ENCODE results near the gene ARHGAP45. TPM values are rescaled to one million over a fixed set of nuclear protein-coding genes. Genes with fewer than 3 reads are reported as not detected.

Gene ARHGAP45
- polyA plus RNA-seq, 2 of the 4 experiments (the other 2 are of a cell fraction), result 1.2 to 1.9 TPM

GRCh38 chr19:1070576-1070930, 3.6 kb downstream of the ARHGAP45 start:
- no peaks in the 10 kb centered on the region for H3K9me3 ChIP-seq
- CTCF ChIA-PET, result interaction anchor here (0.9 to 2.7 kb wide), 4 partner anchors 10 to 137 kb away, joined by 3 to 13 read pairs (median 4); no protein-coding TSS in a partner anchor
- TF ChIP-seq BHLHE40 (IDR thresholded peaks at IDR 0.05; ENCODE audit: low read depth, low read length), result no peak
- TF ChIP-seq BCL3 (IDR thresholded peaks at IDR 0.05), result no peak
- peaks cover 31% of the 10 kb centered on the region for H3K4me1 ChIP-seq
- ATAC-seq (no peak), DNase-seq (ENCODE audit: low read depth in 1 of 2, low spot score in 1 of 2) (no peak), FAIRE-seq (no peak)
- H3K27ac ChIP-seq, result no peak overlapping the region
- WGBS (ENCODE audit: missing lambda C conversion rate), result 92% methylated on average over 19 of the region's 21 CpGs
- POLR2A ChIA-PET, result no interaction called here
- no peak overlapping the region for H3K4me3 ChIP-seq
- H3K4me2 ChIP-seq, result no peak overlapping the region

- Histone ChIP-seq H3K9me3 (no peaks in the 10 kb centered on the region), H3K4me2 (no peak overlapping the region), H3K4me3 (no peak overlapping the region), H3K4me1 (peaks cover 28% of the 10 kb centered on the region), H3K27ac (no peak overlapping the region)
- POLR2A ChIA-PET, result no interaction called here
- DNase-seq (ENCODE audit: low read depth in 1 of 2, low spot score in 1 of 2) (no peak), ATAC-seq (no peak), FAIRE-seq (no peak)
- 91% methylated on average over 12 of the region's 99 CpGs for WGBS (ENCODE audit: missing lambda C conversion rate)
- no peak for TF ChIP-seq NFE2L2 (conservative IDR thresholded peaks at IDR 0.05; ENCODE audit: low read length)
- TF ChIP-seq MAZ (IDR thresholded peaks at IDR 0.05; ENCODE audit: borderline replicate concordance, low read depth, low read length), result no peak
- CTCF ChIA-PET, result interaction anchor here (0.8 to 2.7 kb wide), 7 partner anchors 14 to 168 kb away, joined by 3 to 13 read pairs (median 3); no protein-coding TSS in a partner anchor
These were observed 4.2 kb downstream of the ARHGAP45 start for GRCh38 chr19:1070931-1071791.

- TF ChIP-seq CEBPB (IDR thresholded peaks at IDR 0.05) (no peak), HOXB13 (CRISPR knock-in tag; IDR thresholded peaks at IDR 0.05; ENCODE audit: low read depth) (no peak), ZFP36 (IDR thresholded peaks at IDR 0.05; ENCODE audit: borderline replicate concordance, partially characterized antibody) (peak; percentile 86), KDM1A (IDR thresholded peaks at IDR 0.05; ENCODE audit: low read depth) (peak; percentile 95), HDAC2 (IDR thresholded peaks at IDR 0.05) (peak; percentile 57; the same call in 1 of the 2 replicates)
- Histone ChIP-seq H3K4me1 (peaks cover 15% of the 10 kb centered on the region), H3K4me3 (no peak overlapping the region), H3K27ac (no peak overlapping the region), H3K4me2 (no peak overlapping the region), H3K9me3 (no peaks in the 10 kb centered on the region)
- WGBS (ENCODE audit: missing lambda C conversion rate), result 85% methylated on average over 11 of the region's 11 CpGs
- ChIA-PET CTCF (interaction anchor here (0.8 to 2.7 kb wide), 4 partner anchors 8 to 167 kb away, joined by 3 to 13 read pairs (median 4); no protein-coding TSS in a partner anchor), POLR2A (interaction anchor here (0.5 kb wide), 1 partner anchor 24 kb away, joined by 3 read pairs; no protein-coding TSS in a partner anchor)
- ATAC-seq (no peak), DNase-seq (ENCODE audit: low read depth in 1 of 2, low spot score in 1 of 2) (no peak), FAIRE-seq (no peak)
These were observed 5.5 kb downstream of the ARHGAP45 start for GRCh38 chr19:1072371-1073015.

- peak overlapping the region in 1 of 2 experiments; percentile 99; a peak in 1 of 6 replicates for H3K27ac ChIP-seq
- TF ChIP-seq FOXS1 (CRISPR knock-in tag; IDR thresholded peaks at IDR 0.05), result no peak
- TF ChIP-seq JUN (IDR thresholded peaks at IDR 0.05), result no peak
- TF ChIP-seq FOSB (CRISPR knock-in tag; IDR thresholded peaks at IDR 0.05), result no peak
- peak; percentile 62 for TF ChIP-seq ZFP36 (IDR thresholded peaks at IDR 0.05; ENCODE audit: borderline replicate concordance, partially characterized antibody)
- no peak for TF ChIP-seq NR3C1 (IDR thresholded peaks at IDR 0.05)
- TF ChIP-seq EHF (CRISPR knock-in tag; IDR thresholded peaks at IDR 0.05), result no peak
- no peak for TF ChIP-seq JUNB (IDR thresholded peaks at IDR 0.05)
- no peak for TF ChIP-seq HES2 (IDR thresholded peaks at IDR 0.05)
- 86% methylated on average over 21 of the region's 30 CpGs for WGBS (ENCODE audit: missing lambda C conversion rate)
- CTCF ChIA-PET, result interaction anchor here (1.6 kb wide), 1 partner anchor 8 kb away, joined by 4 read pairs; no protein-coding TSS in a partner anchor
- no peak overlapping the region for H3K4me3 ChIP-seq
- H3K4me1 ChIP-seq, result peaks cover 13% of the 10 kb centered on the region
- FAIRE-seq, result no peak
- no peak for DNase-seq (ENCODE audit: low read depth in 1 of 2, low spot score in 1 of 2)
- no peaks in the 10 kb centered on the region for H3K9me3 ChIP-seq
- ATAC-seq, result peak in 1 of 2 experiments; percentile 2; a peak in 1 of 6 replicates
- POLR2A ChIA-PET, result interaction anchor here (0.5 kb wide), 1 partner anchor 24 kb away, joined by 3 read pairs; no protein-coding TSS in a partner anchor
- H3K4me2 ChIP-seq, result no peak overlapping the region; the same call in 2 of the 3 replicates
These were observed 6.3 kb downstream of the ARHGAP45 start for GRCh38 chr19:1073063-1073955.

All from A549 (cell line).